Activated B cell treated with CpG ODN at 0.5 μM for 24 hours (primary cell): Measurements from ENCODE around the gene ITM2C. TPM values are rescaled to one million over a fixed set of nuclear protein-coding genes. Genes with fewer than 3 reads are reported as not detected.

Source experiments
- ATAC-seq: fragments of 200-7000 bp; cut with Tn5 transposase; one replicate; pipeline ENCODE4 v1.10.0; 2021; ENCODE audit warnings: low read depth, mild to moderate bottlenecking, moderate library complexity
- CTCF ChIA-PET: fragments of 350-600 bp; sonication (Branson Sonifier 250); formaldehyde crosslinking; loops from one replicate; lab custom pipeline; 2021; ENCODE audit warnings: antibody characterized with exemption; lab: Charles Lee
- POLR2A ChIA-PET: fragments of 350-600 bp; sonication (Branson Sonifier 250); formaldehyde crosslinking; loops from one replicate; lab custom pipeline; 2021; ENCODE audit warnings: antibody characterized with exemption; lab: Charles Lee
- DNase-seq: peaks from one replicate; pipeline ENCODE4 v3.0.0; 2022
- H3K27ac Mint-ChIP-seq: one replicate; pipeline ENCODE4 v1.8.0; 2020; ENCODE audit warnings: mixed read lengths
- H3K27me3 Mint-ChIP-seq: one replicate; pipeline ENCODE4 v1.8.0; 2021; ENCODE audit warnings: mixed read lengths
- H3K36me3 Mint-ChIP-seq: one replicate; pipeline ENCODE4 v1.8.0; 2021; ENCODE audit warnings: low read depth, mixed read lengths
- H3K4me1 Mint-ChIP-seq: one replicate; pipeline ENCODE4 v1.8.0; 2021; ENCODE audit warnings: mixed read lengths
- H3K4me3 Mint-ChIP-seq: one replicate; pipeline ENCODE4 v1.8.0; 2020; ENCODE audit warnings: mild to moderate bottlenecking, mixed read lengths
- H3K9me3 Mint-ChIP-seq: one replicate; pipeline ENCODE4 v1.8.0; 2020; ENCODE audit warnings: mixed read lengths
- CTCF ChIP-seq: fragments of 200-600 bp; IDR thresholded peaks from one replicate; pipeline ENCODE4 v1.8.0; 2022; ENCODE audit warnings: antibody characterized with exemption, mild to moderate bottlenecking
- intact Hi-C: fragments of 100-400 bp; cut with micrococcal nuclease; formaldehyde crosslinking; loops from one replicate; pipeline ENCODE4 v1.15.1; 2024
- total RNA-seq: library from RNA; stranded (reverse); gene quantifications from 2 replicates; pipeline ENCODE4 v1.2.3, GENCODE V29; 2022

Gene ITM2C
- total RNA-seq, 1 donor from 2014 or later: 102 TPM

DNA sequence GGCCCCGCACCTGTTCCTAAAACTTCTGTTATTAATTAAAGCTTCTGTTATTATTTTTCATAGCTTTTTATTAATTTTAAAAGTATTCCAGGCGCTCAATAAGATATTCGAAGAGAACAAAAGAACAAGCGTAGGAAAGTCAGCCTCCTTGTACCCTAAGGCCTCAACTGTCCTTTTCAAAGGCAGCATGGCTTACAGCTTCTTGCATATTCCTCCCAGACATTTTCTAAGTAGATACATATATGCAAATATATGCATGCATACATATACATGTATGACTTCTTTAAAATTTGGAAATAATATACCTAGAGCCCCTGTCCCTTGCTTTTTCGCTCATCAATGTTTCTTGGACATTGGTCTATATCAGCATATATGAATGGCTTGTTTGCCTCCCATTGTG lies 48.0 kb downstream of the ITM2C start:
- intact Hi-C loops: loop anchor here (1.0 kb wide), 3 partner anchors 48 to 88 kb away; partner anchors contain the start of gene ITM2C
- peaks cover 1% of the 10 kb centered on the region for H3K27me3 Mint-ChIP-seq
- CTCF ChIA-PET: interaction anchor here (0.8 to 2.9 kb wide), 10 partner anchors 12 to 89 kb away, joined by 3 to 33 read pairs (median 4); no protein-coding TSS in a partner anchor
- H3K27ac Mint-ChIP-seq: no peak overlapping the region
- no peak for TF ChIP-seq CTCF
- peaks cover 2% of the 10 kb centered on the region for H3K36me3 Mint-ChIP-seq
- no peak overlapping the region for H3K4me3 Mint-ChIP-seq
- H3K9me3 Mint-ChIP-seq: no peaks in the 10 kb centered on the region
- ATAC-seq (no peak), DNase-seq (no peak)
- POLR2A ChIA-PET: interaction anchor here (0.5 kb wide), 1 partner anchor 42 kb away, joined by 5 read pairs; no protein-coding TSS in a partner anchor
- H3K4me1 Mint-ChIP-seq: peaks cover 21% of the 10 kb centered on the region

DNA sequence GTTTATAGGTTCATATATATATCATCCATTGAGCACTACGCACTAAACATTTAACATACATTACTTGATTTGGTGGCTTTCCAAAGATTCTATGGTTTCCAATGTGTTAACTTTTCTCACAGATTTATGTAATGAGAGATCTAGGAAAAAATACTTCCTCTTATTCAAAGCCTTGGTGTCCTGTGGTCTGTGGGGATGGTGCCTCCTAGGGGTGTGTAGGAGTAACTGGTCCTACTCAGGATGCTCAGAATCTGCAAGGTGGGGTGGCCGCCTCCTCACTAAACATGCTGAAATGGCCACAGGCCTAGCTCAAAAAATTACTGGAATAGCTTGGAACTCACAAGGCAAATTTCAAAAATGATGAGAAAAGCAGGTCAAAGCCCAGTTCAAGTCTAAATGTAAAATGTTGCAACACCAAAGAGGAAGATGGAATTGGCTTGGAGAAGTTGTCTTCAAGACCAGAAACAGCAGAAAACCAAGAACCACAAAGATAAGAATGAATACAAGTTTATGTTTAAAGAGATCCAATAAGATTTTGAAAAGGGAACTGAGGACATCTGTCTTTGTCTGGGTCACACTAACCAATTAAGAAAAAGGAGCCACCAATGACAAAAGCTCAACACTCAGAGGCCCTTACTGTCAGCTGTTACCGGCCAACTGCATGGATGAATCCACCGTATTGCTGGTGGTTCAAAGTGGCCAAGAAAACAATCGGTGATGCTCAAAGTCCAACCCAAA lies 48.8 kb downstream of the ITM2C start:
- Mint-ChIP-seq H3K27ac (no peak overlapping the region), H3K4me3 (no peak overlapping the region), H3K27me3 (peaks cover 1% of the 10 kb centered on the region), H3K36me3 (no peaks in the 10 kb centered on the region), H3K4me1 (peaks cover 18% of the 10 kb centered on the region), H3K9me3 (no peaks in the 10 kb centered on the region)
- DNase-seq (peak; percentile 16), ATAC-seq (peak; percentile 94)
- no peak for TF ChIP-seq CTCF
- CTCF ChIA-PET: interaction anchor here (0.6 to 2.9 kb wide), 9 partner anchors 11 to 90 kb away, joined by 3 to 33 read pairs (median 4); no protein-coding TSS in a partner anchor
- intact Hi-C loops: loop anchor here (1.0 kb wide), 3 partner anchors 49 to 89 kb away; partner anchors contain the start of gene ITM2C
- POLR2A ChIA-PET: interaction anchor here (0.8 kb wide), 1 partner anchor 31 kb away, joined by 6 read pairs; no protein-coding TSS in a partner anchor

DNA sequence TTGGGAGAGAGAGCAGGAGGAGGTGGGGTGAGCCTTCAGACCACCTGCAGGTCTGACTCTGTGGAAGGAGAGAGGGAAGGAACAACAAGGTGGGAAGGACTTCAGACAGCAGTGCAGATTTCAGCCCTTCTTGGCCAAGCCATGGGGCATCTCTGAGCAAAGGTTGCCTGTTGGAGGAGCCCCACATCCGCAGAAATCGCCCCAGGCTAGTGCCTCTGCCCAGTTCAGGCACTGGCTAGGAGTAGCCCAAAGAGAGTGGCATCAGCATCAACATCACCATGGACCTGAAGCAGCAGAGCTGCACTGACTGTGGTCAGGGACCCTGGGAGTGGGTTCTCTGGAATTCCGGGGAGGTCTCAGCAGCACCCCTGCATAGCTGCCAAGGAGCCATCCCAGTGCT lies 50.1 kb downstream of the ITM2C start:
- peaks cover 19% of the 10 kb centered on the region for H3K4me1 Mint-ChIP-seq
- no peak for TF ChIP-seq CTCF
- no peaks in the 10 kb centered on the region for H3K36me3 Mint-ChIP-seq
- ChIA-PET CTCF (no interaction called here), POLR2A (no interaction called here)
- peaks cover 1% of the 10 kb centered on the region for H3K27me3 Mint-ChIP-seq
- no peaks in the 10 kb centered on the region for H3K9me3 Mint-ChIP-seq
- H3K4me3 Mint-ChIP-seq: no peak overlapping the region
- no peak for ATAC-seq
- intact Hi-C loops: no loop called here
- no peak overlapping the region for H3K27ac Mint-ChIP-seq
- no peak for DNase-seq

DNA sequence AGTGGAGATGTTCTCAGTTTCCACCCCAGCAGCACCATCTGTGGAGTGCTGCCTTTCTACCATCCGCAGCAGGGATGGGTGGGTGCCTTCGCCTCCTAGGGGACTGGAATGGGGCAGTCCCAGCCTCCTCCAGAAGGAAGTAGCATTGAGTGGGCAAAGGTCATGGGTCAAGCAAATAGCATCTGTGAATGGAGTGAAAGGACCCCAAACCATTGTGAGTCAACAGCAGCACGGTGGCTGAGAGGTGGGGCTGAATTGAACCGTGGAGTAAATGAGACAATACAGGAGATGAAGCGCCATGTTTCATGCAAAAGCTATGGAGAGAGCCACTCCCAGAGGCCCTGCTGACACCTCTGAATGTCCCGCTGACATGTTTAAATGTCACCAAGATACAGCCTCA lies 50.6 kb downstream of the ITM2C start:
- Mint-ChIP-seq H3K4me1 (peaks cover 22% of the 10 kb centered on the region), H3K9me3 (no peaks in the 10 kb centered on the region), H3K4me3 (no peak overlapping the region), H3K27me3 (peaks cover 1% of the 10 kb centered on the region), H3K36me3 (no peaks in the 10 kb centered on the region), H3K27ac (no peak overlapping the region)
- intact Hi-C loops: no loop called here
- ATAC-seq (no peak), DNase-seq (no peak)
- ChIA-PET POLR2A (no interaction called here), CTCF (no interaction called here)
- TF ChIP-seq CTCF: no peak

DNA sequence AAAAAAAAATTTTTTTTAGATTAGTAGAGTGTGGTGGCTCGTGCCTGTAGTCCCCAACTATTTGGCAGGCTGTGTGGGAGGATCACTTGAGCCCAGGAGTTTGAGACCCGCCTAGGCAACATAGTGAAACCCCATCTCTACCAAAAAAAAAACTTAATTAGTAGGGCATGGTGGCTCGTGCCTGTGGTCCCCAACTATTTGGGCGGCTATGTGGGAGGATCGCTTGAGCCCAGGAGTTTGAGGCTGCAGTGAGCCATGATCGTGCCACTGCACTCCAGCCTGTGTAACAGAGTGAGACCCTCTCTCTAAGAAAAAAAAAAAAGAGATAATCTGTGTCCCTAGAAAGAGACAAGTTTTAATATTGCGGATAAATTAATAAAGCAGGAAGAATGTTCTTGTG lies 51.5 kb downstream of the ITM2C start:
- Mint-ChIP-seq H3K9me3 (no peaks in the 10 kb centered on the region), H3K27me3 (peaks cover 1% of the 10 kb centered on the region), H3K36me3 (no peaks in the 10 kb centered on the region), H3K4me3 (no peak overlapping the region), H3K4me1 (peaks cover 27% of the 10 kb centered on the region), H3K27ac (no peak overlapping the region)
- intact Hi-C loops: no loop called here
- ChIA-PET CTCF (no interaction called here), POLR2A (no interaction called here)
- ATAC-seq (no peak), DNase-seq (no peak)
- TF ChIP-seq CTCF: no peak
